ENCODE measurements around the gene PLCD1. TPM values are rescaled to one million over a fixed set of nuclear protein-coding genes. Genes with fewer than 3 reads are reported as not detected.

Gene PLCD1
- total RNA-seq, 4 donors from 2014 or later: 30.2 to 55.4 (median 43.8) TPM

GRCh38 chr3:38032328-38032865 lies 3.0 kb upstream of the PLCD1 start:
- WGBS, 2 donors: 89 to 100% methylated on average over 1 of the region's 1 CpG
- DNase-seq (ENCODE audit: low spot score in 2 of 2): peak in 1 of 2 donors; percentile 64
- TF ChIP-seq POLR2A (IDR thresholded peaks at IDR 0.05) (no peak), CTCF (IDR thresholded peaks at IDR 0.05) (no peak)
- H3K4me3 ChIP-seq (ENCODE audit: low read depth, poor library complexity, severe bottlenecking): no peak overlapping the region
- intact Hi-C loops (cut with DNase I; ENCODE audit: low total_unique reads): no loop called here

- intact Hi-C loops (cut with DNase I; ENCODE audit: low total_unique reads): no loop called here
- TF ChIP-seq CTCF (IDR thresholded peaks at IDR 0.05) (no peak), POLR2A (IDR thresholded peaks at IDR 0.05) (no peak)
- 13 to 14% methylated on average over 9 of the region's 9 CpGs for WGBS, 2 donors
- DNase-seq (ENCODE audit: low spot score in 2 of 2): peak; percentile 75 to 94
- H3K4me3 ChIP-seq (ENCODE audit: low read depth, poor library complexity, severe bottlenecking): no peak overlapping the region
These were observed 1.9 kb upstream of the PLCD1 start for GRCh38 chr3:38031022-38031994.

- WGBS, 2 donors: 28 to 33% methylated on average over 7 to 8 of the region's 8 CpGs
- no peak for TF ChIP-seq POLR2A (IDR thresholded peaks at IDR 0.05)
- no peak for TF ChIP-seq CTCF (IDR thresholded peaks at IDR 0.05)
- intact Hi-C loops (cut with DNase I; ENCODE audit: low total_unique reads): no loop called here
- peak overlapping the region; percentile 53 for H3K4me3 ChIP-seq (ENCODE audit: low read depth, poor library complexity, severe bottlenecking)
- DNase-seq (ENCODE audit: low spot score in 2 of 2): peak in 1 of 2 donors; percentile 84
These were observed 932 bp upstream of the PLCD1 start for GRCh38 chr3:38030126-38031021.

- peak overlapping the region; percentile 53 for H3K4me3 ChIP-seq (ENCODE audit: low read depth, poor library complexity, severe bottlenecking)
- DNase-seq (ENCODE audit: low spot score in 2 of 2): peak in 1 of 2 donors; percentile 89
- 10 to 24% methylated on average over 31 to 38 of the region's 45 CpGs for WGBS, 2 donors
- intact Hi-C loops (cut with DNase I; ENCODE audit: low total_unique reads): no loop called here
- TF ChIP-seq CTCF (IDR thresholded peaks at IDR 0.05): no peak
- TF ChIP-seq POLR2A (IDR thresholded peaks at IDR 0.05): no peak
These were observed 651 bp downstream of the PLCD1 start for GRCh38 chr3:38028621-38029361.
